ENCODE results near the gene TMEFF2.

Gene TMEFF2

GRCh38 chr2:191927319-191927867, 267.3 kb downstream of the TMEFF2 start:
- H3K4me3 ChIP-seq (ENCODE audit: low read length, poor library complexity, severe bottlenecking) = no peak overlapping the region
- no peak overlapping the region for H3K4me2 ChIP-seq (ENCODE audit: low read depth, low read length, poor library complexity, severe bottlenecking)
- no peaks in the 10 kb centered on the region for H3K36me3 ChIP-seq (ENCODE audit: insufficient read depth, low read length)
- TF ChIP-seq EZH2phosphoT487 (IDR thresholded peaks at IDR 0.05; ENCODE audit: borderline replicate concordance) (no peak), CTCF (conservative IDR thresholded peaks at IDR 0.05; ENCODE audit: low read length) (no peak)
- no peaks in the 10 kb centered on the region for H3K27me3 ChIP-seq (ENCODE audit: insufficient read depth, low read length, poor library complexity, severe bottlenecking)
- H3K9me3 ChIP-seq (ENCODE audit: insufficient read depth, low read depth, low read length) = no peaks in the 10 kb centered on the region
- no peak overlapping the region for H2AFZ ChIP-seq (ENCODE audit: low read length)
- no peaks in the 10 kb centered on the region for H3K4me1 ChIP-seq (ENCODE audit: insufficient read depth, low read length, poor library complexity, severe bottlenecking)
- H4K20me1 ChIP-seq (ENCODE audit: insufficient read depth, low read length, poor library complexity, severe bottlenecking) = no peaks in the 10 kb centered on the region
- no peaks in the 10 kb centered on the region for H3K79me2 ChIP-seq (ENCODE audit: insufficient read depth, low read length)
- no peaks in the 10 kb centered on the region for H3K9me2 ChIP-seq (replicated peaks; ENCODE audit: low read depth, low read length)
- H3K9ac ChIP-seq (ENCODE audit: low read depth, low read length, poor library complexity, severe bottlenecking) = no peak overlapping the region
- H3F3A ChIP-seq (ENCODE audit: low read depth) = no peaks in the 10 kb centered on the region

GRCh38 chr2:191926671-191927070, 268.1 kb downstream of the TMEFF2 start:
- Histone ChIP-seq H3K4me2 (ENCODE audit: low read depth, low read length, poor library complexity, severe bottlenecking) (no peak overlapping the region), H3K4me3 (ENCODE audit: low read length, poor library complexity, severe bottlenecking) (no peak overlapping the region), H3F3A (ENCODE audit: low read depth) (no peaks in the 10 kb centered on the region), H3K27me3 (ENCODE audit: insufficient read depth, low read length, poor library complexity, severe bottlenecking) (no peaks in the 10 kb centered on the region), H3K4me1 (ENCODE audit: insufficient read depth, low read length, poor library complexity, severe bottlenecking) (no peaks in the 10 kb centered on the region), H3K36me3 (ENCODE audit: insufficient read depth, low read length) (no peaks in the 10 kb centered on the region), H3K9me3 (ENCODE audit: insufficient read depth, low read depth, low read length) (no peaks in the 10 kb centered on the region), H3K9ac (ENCODE audit: low read depth, low read length, poor library complexity, severe bottlenecking) (no peak overlapping the region), H2AFZ (ENCODE audit: low read length) (no peak overlapping the region), H3K79me2 (ENCODE audit: insufficient read depth, low read length) (no peaks in the 10 kb centered on the region), H4K20me1 (ENCODE audit: insufficient read depth, low read length, poor library complexity, severe bottlenecking) (no peaks in the 10 kb centered on the region), H3K9me2 (replicated peaks; ENCODE audit: low read depth, low read length) (no peaks in the 10 kb centered on the region)
- TF ChIP-seq CTCF (conservative IDR thresholded peaks at IDR 0.05; ENCODE audit: low read length) = no peak

- Histone ChIP-seq H3K4me3 (ENCODE audit: low read length, poor library complexity, severe bottlenecking) (no peak overlapping the region), H2AFZ (ENCODE audit: low read length) (no peak overlapping the region), H3K4me1 (ENCODE audit: insufficient read depth, low read length, poor library complexity, severe bottlenecking) (no peaks in the 10 kb centered on the region), H3K9me2 (replicated peaks; ENCODE audit: low read depth, low read length) (no peaks in the 10 kb centered on the region), H3K79me2 (ENCODE audit: insufficient read depth, low read length) (no peaks in the 10 kb centered on the region), H3F3A (ENCODE audit: low read depth) (no peaks in the 10 kb centered on the region), H4K20me1 (ENCODE audit: insufficient read depth, low read length, poor library complexity, severe bottlenecking) (no peaks in the 10 kb centered on the region), H3K4me2 (ENCODE audit: low read depth, low read length, poor library complexity, severe bottlenecking) (no peak overlapping the region), H3K9ac (ENCODE audit: low read depth, low read length, poor library complexity, severe bottlenecking) (no peak overlapping the region), H3K9me3 (ENCODE audit: insufficient read depth, low read depth, low read length) (no peaks in the 10 kb centered on the region), H3K36me3 (ENCODE audit: insufficient read depth, low read length) (no peaks in the 10 kb centered on the region), H3K27me3 (ENCODE audit: insufficient read depth, low read length, poor library complexity, severe bottlenecking) (no peaks in the 10 kb centered on the region)
- TF ChIP-seq EZH2phosphoT487 (IDR thresholded peaks at IDR 0.05; ENCODE audit: borderline replicate concordance) = no peak
- no peak for TF ChIP-seq CTCF (conservative IDR thresholded peaks at IDR 0.05; ENCODE audit: low read length)
Measured at GRCh38 chr2:191923652-191923997, 271.1 kb downstream of the TMEFF2 start.

Data from Loucy (cell line).